ENCODE measurements around the gene IMMP2L. TPM values are rescaled to one million over a fixed set of nuclear protein-coding genes. Genes with fewer than 3 reads are reported as not detected.

IMMP2L gene
- total and polyA plus RNA-seq, 8 donors: 2.5 to 40.8 (median 20.0) TPM; not detected in 1

GRCh38 chr7:111053035-111053434 lies 509.3 kb downstream of the IMMP2L start:
- no peaks in the 10 kb centered on the region for H3K4me1 ChIP-seq
- H3K36me3 ChIP-seq: no peaks in the 10 kb centered on the region
- 68 to 83% (median 81%) methylated on average over 2 of the region's 2 CpGs for WGBS, 5 donors
- DNase-seq: no peak
- H3K27ac ChIP-seq: no peak overlapping the region
- intact Hi-C loops (cut with DNase I; ENCODE audit: low total_unique reads): no loop called here
- no peaks in the 10 kb centered on the region for H3K9me3 ChIP-seq
- H3K27me3 ChIP-seq: no peaks in the 10 kb centered on the region
- TF ChIP-seq POLR2A (IDR thresholded peaks at IDR 0.05): no peak
- no peak for TF ChIP-seq EP300 (IDR thresholded peaks at IDR 0.05)
- no peak for TF ChIP-seq POLR2AphosphoS5 (IDR thresholded peaks at IDR 0.05)
- no peak for TF ChIP-seq CTCF (IDR thresholded peaks at IDR 0.05)
- no peak overlapping the region for H3K4me3 ChIP-seq

- Histone ChIP-seq H3K4me3 (no peak overlapping the region), H3K27me3 (no peaks in the 10 kb centered on the region), H3K9me3 (no peaks in the 10 kb centered on the region), H3K27ac (no peak overlapping the region), H3K4me1 (no peaks in the 10 kb centered on the region), H3K36me3 (no peaks in the 10 kb centered on the region)
- DNase-seq: no peak
- 98 to 100% (median 100%) methylated on average over 1 of the region's 1 CpG for WGBS, 5 donors
- intact Hi-C loops (cut with DNase I; ENCODE audit: low total_unique reads): no loop called here
- TF ChIP-seq CTCF (IDR thresholded peaks at IDR 0.05) (no peak), EP300 (IDR thresholded peaks at IDR 0.05) (no peak), POLR2A (IDR thresholded peaks at IDR 0.05) (no peak), POLR2AphosphoS5 (IDR thresholded peaks at IDR 0.05) (no peak)
These were observed 510.5 kb downstream of the IMMP2L start for GRCh38 chr7:111051832-111052231.

- no peak overlapping the region for H3K27ac ChIP-seq
- no peaks in the 10 kb centered on the region for H3K27me3 ChIP-seq
- H3K36me3 ChIP-seq: no peaks in the 10 kb centered on the region
- intact Hi-C loops (cut with DNase I; ENCODE audit: low total_unique reads): no loop called here
- no peak overlapping the region for H3K4me3 ChIP-seq
- WGBS, 5 donors: 76 to 86% (median 83%) methylated on average over 2 of the region's 2 CpGs
- H3K9me3 ChIP-seq: no peaks in the 10 kb centered on the region
- H3K4me1 ChIP-seq: no peaks in the 10 kb centered on the region
- TF ChIP-seq CTCF (IDR thresholded peaks at IDR 0.05) (no peak), EP300 (IDR thresholded peaks at IDR 0.05) (no peak), POLR2AphosphoS5 (IDR thresholded peaks at IDR 0.05) (no peak)
- no peak for DNase-seq
These were observed 511.3 kb downstream of the IMMP2L start for GRCh38 chr7:111050875-111051416.

- no peak overlapping the region for H3K4me3 ChIP-seq
- no peak overlapping the region for H3K27ac ChIP-seq
- H3K27me3 ChIP-seq: no peaks in the 10 kb centered on the region
- H3K36me3 ChIP-seq: no peaks in the 10 kb centered on the region
- TF ChIP-seq POLR2AphosphoS5 (IDR thresholded peaks at IDR 0.05): no peak
- TF ChIP-seq POLR2A (IDR thresholded peaks at IDR 0.05): no peak
- no peak for TF ChIP-seq CTCF (IDR thresholded peaks at IDR 0.05)
- no peak for TF ChIP-seq EP300 (IDR thresholded peaks at IDR 0.05)
- intact Hi-C loops (cut with DNase I; ENCODE audit: low total_unique reads): no loop called here
- peaks cover 0 to 6% (median 0%) of the 10 kb centered on the region in 4 donors for H3K4me1 ChIP-seq
- H3K9me3 ChIP-seq: no peaks in the 10 kb centered on the region
- DNase-seq: no peak
- WGBS, 5 donors: 75 to 83% (median 79%) methylated on average over 7 of the region's 7 CpGs
These were observed 512.2 kb downstream of the IMMP2L start for GRCh38 chr7:111049971-111050680.
